PC-9 (cell line): Measurements from ENCODE around the gene PAQR4.

Experiments used
- CTCF ChIP-seq: fragments of 200-600 bp; sonication (generic); conservative IDR thresholded peaks from 2 replicates; pipeline ENCODE4 v1.6.1; 2017; ENCODE audit warnings: mixed run types, antibody characterized with exemption, mild to moderate bottlenecking, moderate library complexity
- EZH2 ChIP-seq: fragments of 200-600 bp; sonication (generic); IDR thresholded peaks from 2 replicates; pipeline ENCODE4 v1.8.0; 2017; ENCODE audit warnings: antibody characterized with exemption, low read depth

GRCh38 chr16:2952679-2953078 lies 16.5 kb upstream of the PAQR4 start:
- TF ChIP-seq CTCF (no peak), EZH2 (no peak)
